ENCODE results near the gene PAFAH2. TPM values are rescaled to one million over a fixed set of nuclear protein-coding genes. Genes with fewer than 3 reads are reported as not detected.

The PAFAH2 gene
- total RNA-seq, 1 donor from 2014 or later: 13.4 TPM

GRCh38 chr1:26027716-26028489 lies 30.0 kb upstream of the PAFAH2 start:
- no peaks in the 10 kb centered on the region for H3K36me3 Mint-ChIP-seq (ENCODE audit: low read depth, unreplicated experiment)
- no peaks in the 10 kb centered on the region for H3K9me3 Mint-ChIP-seq (ENCODE audit: unreplicated experiment)
- no peaks in the 10 kb centered on the region for H3K4me1 Mint-ChIP-seq (ENCODE audit: unreplicated experiment)
- peaks cover 10% of the 10 kb centered on the region for H3K27me3 Mint-ChIP-seq (ENCODE audit: unreplicated experiment)
- TF ChIP-seq, protein P1, sequence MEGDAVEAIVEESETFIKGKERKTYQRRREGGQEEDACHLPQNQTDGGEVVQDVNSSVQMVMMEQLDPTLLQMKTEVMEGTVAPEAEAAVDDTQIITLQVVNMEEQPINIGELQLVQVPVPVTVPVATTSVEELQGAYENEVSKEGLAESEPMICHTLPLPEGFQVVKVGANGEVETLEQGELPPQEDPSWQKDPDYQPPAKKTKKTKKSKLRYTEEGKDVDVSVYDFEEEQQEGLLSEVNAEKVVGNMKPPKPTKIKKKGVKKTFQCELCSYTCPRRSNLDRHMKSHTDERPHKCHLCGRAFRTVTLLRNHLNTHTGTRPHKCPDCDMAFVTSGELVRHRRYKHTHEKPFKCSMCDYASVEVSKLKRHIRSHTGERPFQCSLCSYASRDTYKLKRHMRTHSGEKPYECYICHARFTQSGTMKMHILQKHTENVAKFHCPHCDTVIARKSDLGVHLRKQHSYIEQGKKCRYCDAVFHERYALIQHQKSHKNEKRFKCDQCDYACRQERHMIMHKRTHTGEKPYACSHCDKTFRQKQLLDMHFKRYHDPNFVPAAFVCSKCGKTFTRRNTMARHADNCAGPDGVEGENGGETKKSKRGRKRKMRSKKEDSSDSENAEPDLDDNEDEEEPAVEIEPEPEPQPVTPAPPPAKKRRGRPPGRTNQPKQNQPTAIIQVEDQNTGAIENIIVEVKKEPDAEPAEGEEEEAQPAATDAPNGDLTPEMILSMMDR (IDR thresholded peaks at IDR 0.05; ENCODE audit: unreplicated experiment): no peak
- DNase-seq (ENCODE audit: low spot score): no peak
- H3K4me3 Mint-ChIP-seq (ENCODE audit: unreplicated experiment): no peak overlapping the region
- no peak overlapping the region for H3K27ac Mint-ChIP-seq (ENCODE audit: unreplicated experiment)

DNA sequence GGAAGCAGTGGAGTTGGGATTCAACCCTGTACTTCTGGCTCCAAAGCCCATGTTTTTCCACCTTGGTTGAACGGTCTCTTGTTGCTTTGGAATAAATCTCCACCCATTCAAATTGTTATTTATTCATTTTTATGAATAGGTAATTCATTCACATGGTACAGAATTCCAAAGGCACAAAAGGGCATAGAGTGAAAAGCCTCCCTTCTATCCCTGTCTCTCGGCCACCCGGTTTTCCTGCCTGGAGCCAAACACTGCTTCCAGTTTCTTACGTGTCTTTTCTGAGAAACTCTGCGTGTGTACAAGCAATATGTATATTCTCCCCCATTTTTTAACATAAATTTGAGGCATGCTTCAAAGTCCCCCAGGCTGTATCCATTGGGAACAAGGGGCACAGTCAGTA lies 27.7 kb upstream of the PAFAH2 start:
- no peak overlapping the region for H3K4me3 Mint-ChIP-seq (ENCODE audit: unreplicated experiment)
- H3K4me1 Mint-ChIP-seq (ENCODE audit: unreplicated experiment): peaks cover 4% of the 10 kb centered on the region
- no peaks in the 10 kb centered on the region for H3K36me3 Mint-ChIP-seq (ENCODE audit: low read depth, unreplicated experiment)
- no peak overlapping the region for H3K27ac Mint-ChIP-seq (ENCODE audit: unreplicated experiment)
- peaks cover 3% of the 10 kb centered on the region for H3K27me3 Mint-ChIP-seq (ENCODE audit: unreplicated experiment)
- no peak for DNase-seq (ENCODE audit: low spot score)
- TF ChIP-seq, protein P1 (IDR thresholded peaks at IDR 0.05; ENCODE audit: unreplicated experiment): no peak
- no peaks in the 10 kb centered on the region for H3K9me3 Mint-ChIP-seq (ENCODE audit: unreplicated experiment)

- H3K4me1 Mint-ChIP-seq (ENCODE audit: unreplicated experiment): peaks cover 4% of the 10 kb centered on the region
- no peaks in the 10 kb centered on the region for H3K36me3 Mint-ChIP-seq (ENCODE audit: low read depth, unreplicated experiment)
- H3K27me3 Mint-ChIP-seq (ENCODE audit: unreplicated experiment): peaks cover 1% of the 10 kb centered on the region
Observed at GRCh38 chr1:26025060-26025459, 27.2 kb upstream of the PAFAH2 start.

DNA sequence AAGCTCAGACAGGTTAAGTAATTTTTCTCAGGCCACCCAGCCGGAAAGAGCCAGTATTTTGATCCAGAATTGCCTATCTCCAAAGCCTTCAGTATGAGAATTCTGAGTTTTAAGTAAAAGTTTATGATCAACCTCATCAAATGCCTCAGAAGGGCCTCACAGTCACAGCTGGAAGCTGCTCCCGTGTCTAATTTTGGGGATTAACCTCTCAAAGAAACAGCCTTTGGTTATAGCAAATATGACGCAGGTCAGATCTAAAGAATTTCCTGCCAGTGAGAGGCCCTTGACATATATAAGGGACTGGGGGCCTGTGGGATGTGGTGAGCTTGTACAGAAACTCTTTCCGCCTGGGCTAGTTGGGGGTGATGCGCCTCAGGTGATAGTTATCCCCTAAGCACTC lies 26.0 kb upstream of the PAFAH2 start:
- TF ChIP-seq, protein P1 (IDR thresholded peaks at IDR 0.05; ENCODE audit: unreplicated experiment): no peak
- Mint-ChIP-seq H3K27ac (ENCODE audit: unreplicated experiment) (no peak overlapping the region), H3K4me3 (ENCODE audit: unreplicated experiment) (no peak overlapping the region), H3K9me3 (ENCODE audit: unreplicated experiment) (no peaks in the 10 kb centered on the region), H3K27me3 (ENCODE audit: unreplicated experiment) (peaks cover 1% of the 10 kb centered on the region), H3K36me3 (ENCODE audit: low read depth, unreplicated experiment) (no peaks in the 10 kb centered on the region), H3K4me1 (ENCODE audit: unreplicated experiment) (peaks cover 4% of the 10 kb centered on the region)
- DNase-seq (ENCODE audit: low spot score): no peak

More at GRCh38 chr1:26025060-26025459, 27.2 kb upstream of the PAFAH2 start:
- no peaks in the 10 kb centered on the region for H3K9me3 Mint-ChIP-seq (ENCODE audit: unreplicated experiment)
- no peak overlapping the region for H3K4me3 Mint-ChIP-seq (ENCODE audit: unreplicated experiment)
- no peak overlapping the region for H3K27ac Mint-ChIP-seq (ENCODE audit: unreplicated experiment)
- TF ChIP-seq, protein P1 (IDR thresholded peaks at IDR 0.05; ENCODE audit: unreplicated experiment): no peak
- DNase-seq (ENCODE audit: low spot score): no peak

- Mint-ChIP-seq H3K4me1 (ENCODE audit: unreplicated experiment) (peaks cover 4% of the 10 kb centered on the region), H3K27ac (ENCODE audit: unreplicated experiment) (no peak overlapping the region), H3K36me3 (ENCODE audit: low read depth, unreplicated experiment) (no peaks in the 10 kb centered on the region), H3K9me3 (ENCODE audit: unreplicated experiment) (no peaks in the 10 kb centered on the region), H3K27me3 (ENCODE audit: unreplicated experiment) (peaks cover 1% of the 10 kb centered on the region), H3K4me3 (ENCODE audit: unreplicated experiment) (no peak overlapping the region)
- no peak for DNase-seq (ENCODE audit: low spot score)
- TF ChIP-seq, protein P1 (IDR thresholded peaks at IDR 0.05; ENCODE audit: unreplicated experiment): no peak
Observed at GRCh38 chr1:26023009-26023408, 25.1 kb upstream of the PAFAH2 start.

All from endothelial cell (in vitro differentiated cells).